ENCODE measurements around the gene CXCL5. TPM values are rescaled to one million over a fixed set of nuclear protein-coding genes. Genes with fewer than 3 reads are reported as not detected.

CXCL5 gene
- total RNA-seq (ENCODE audit: low replicate concordance): 0.36 and 2.2 TPM in 2 replicates

- peak; percentile 69 for DNase-seq (ENCODE audit: low read depth)
- TF ChIP-seq CTCF (IDR thresholded peaks at IDR 0.05; ENCODE audit: insufficient read depth, low read length): peak; percentile 44
- H3K4me3 ChIP-seq (ENCODE audit: low read depth, low read length): peak within 1 kb of the TSS; percentile 58
These were observed at the start of gene CXCL5 for GRCh38 chr4:73998040-73999011. Gene CXCL5, minus strand, starts transcription at chr4:73998677. Its CDS starts 96 bp downstream, at chr4:73998581.

- no peak for DNase-seq (ENCODE audit: low read depth)
- TF ChIP-seq CTCF (IDR thresholded peaks at IDR 0.05; ENCODE audit: insufficient read depth, low read length): no peak
- H3K4me3 ChIP-seq (ENCODE audit: low read depth, low read length): no peak overlapping the region
These were observed 48.7 kb upstream of the CXCL5 start for GRCh38 chr4:74047152-74047551.

- no peak for DNase-seq (ENCODE audit: low read depth)
- no peak for TF ChIP-seq CTCF (IDR thresholded peaks at IDR 0.05; ENCODE audit: insufficient read depth, low read length)
- no peak overlapping the region for H3K4me3 ChIP-seq (ENCODE audit: low read depth, low read length)
These were observed 47.3 kb upstream of the CXCL5 start for GRCh38 chr4:74045772-74046171.

GRCh38 chr4:74045247-74045646 lies 46.8 kb upstream of the CXCL5 start:
- no peak overlapping the region for H3K4me3 ChIP-seq (ENCODE audit: low read depth, low read length)
- no peak for TF ChIP-seq CTCF (IDR thresholded peaks at IDR 0.05; ENCODE audit: insufficient read depth, low read length)
- no peak for DNase-seq (ENCODE audit: low read depth)

- H3K4me3 ChIP-seq (ENCODE audit: low read depth, low read length): no peak overlapping the region
- TF ChIP-seq CTCF (IDR thresholded peaks at IDR 0.05; ENCODE audit: insufficient read depth, low read length): no peak
- DNase-seq (ENCODE audit: low read depth): no peak
These were observed 46.2 kb upstream of the CXCL5 start for GRCh38 chr4:74044677-74045076.

- H3K4me3 ChIP-seq (ENCODE audit: low read depth, low read length): no peak overlapping the region
- DNase-seq (ENCODE audit: low read depth): no peak
- no peak for TF ChIP-seq CTCF (IDR thresholded peaks at IDR 0.05; ENCODE audit: insufficient read depth, low read length)
These were observed 44.2 kb upstream of the CXCL5 start for GRCh38 chr4:74042681-74043080.
